ENCODE results near the gene CHMP1B.

CHMP1B gene, protein sequence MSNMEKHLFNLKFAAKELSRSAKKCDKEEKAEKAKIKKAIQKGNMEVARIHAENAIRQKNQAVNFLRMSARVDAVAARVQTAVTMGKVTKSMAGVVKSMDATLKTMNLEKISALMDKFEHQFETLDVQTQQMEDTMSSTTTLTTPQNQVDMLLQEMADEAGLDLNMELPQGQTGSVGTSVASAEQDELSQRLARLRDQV

DNA sequence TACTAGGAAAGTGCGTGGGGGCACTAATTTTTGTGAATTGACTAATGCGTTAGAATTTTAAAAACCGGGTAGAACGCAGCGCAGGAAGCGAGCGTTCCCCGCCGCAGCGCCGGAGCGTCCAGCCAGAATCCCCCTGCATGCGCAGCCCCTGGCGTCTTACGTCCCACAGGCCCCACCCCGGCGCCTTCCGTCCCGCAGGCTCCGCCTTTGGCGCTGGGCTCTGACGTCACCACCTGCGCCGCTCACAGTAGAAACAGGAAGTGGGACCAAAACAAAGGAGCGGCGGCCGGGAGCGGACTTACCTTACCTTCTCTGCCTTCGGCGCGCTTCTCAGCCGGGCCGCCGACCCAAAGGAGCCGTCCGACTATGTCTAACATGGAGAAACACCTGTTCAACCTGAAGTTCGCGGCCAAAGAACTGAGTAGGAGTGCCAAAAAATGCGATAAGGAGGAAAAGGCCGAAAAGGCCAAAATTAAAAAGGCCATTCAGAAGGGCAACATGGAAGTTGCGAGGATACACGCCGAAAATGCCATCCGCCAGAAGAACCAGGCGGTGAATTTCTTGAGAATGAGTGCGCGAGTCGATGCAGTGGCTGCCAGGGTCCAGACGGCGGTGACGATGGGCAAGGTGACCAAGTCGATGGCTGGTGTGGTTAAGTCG lies at the start of gene CHMP1B:
Gene CHMP1B (plus strand): TSS at position 268 of the 660 bp plus-strand sequence. CDS start 99 bp downstream, at position 367.
- peak; percentile 98 for DNase-seq

DNA sequence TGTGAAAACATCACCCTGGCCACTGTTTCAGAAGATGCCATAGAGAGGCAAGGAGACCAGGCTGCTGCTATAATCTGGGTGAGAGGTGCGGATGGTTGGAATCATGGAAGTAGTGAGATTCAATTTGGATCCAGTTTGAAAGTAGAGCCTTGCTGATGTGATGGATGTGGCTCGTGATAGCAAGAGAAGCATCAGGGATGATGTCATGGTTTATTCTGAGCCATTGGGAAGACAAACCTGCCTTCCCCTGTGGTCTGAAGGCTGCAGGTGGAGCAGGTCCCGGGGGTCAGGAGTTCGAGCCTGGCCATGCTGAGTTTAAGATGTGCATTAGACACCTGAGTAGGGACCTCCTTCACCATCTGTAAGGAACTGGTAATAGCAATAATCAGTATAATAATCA lies 49.6 kb upstream of the CHMP1B start:
- DNase-seq: no peak

DNA sequence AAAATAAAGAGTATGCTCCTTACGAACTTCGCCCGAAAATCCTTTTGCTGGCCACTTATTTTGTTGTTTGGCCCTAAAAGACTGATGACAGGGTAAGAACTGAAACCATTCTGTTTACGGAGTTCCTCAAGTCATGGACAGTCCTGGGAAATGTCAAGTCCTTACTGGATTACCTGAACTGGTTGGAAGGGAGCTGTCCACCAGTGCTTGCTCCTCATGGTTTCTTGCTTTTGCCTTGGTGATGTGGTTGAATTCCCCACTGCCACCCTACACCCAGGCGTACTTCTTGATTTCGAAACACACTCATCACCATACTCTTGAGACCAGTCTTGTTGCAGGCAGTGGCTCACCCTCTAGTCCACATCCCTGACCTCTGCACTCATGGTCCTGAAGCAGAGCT lies 49.1 kb upstream of the CHMP1B start:
- DNase-seq: no peak

DNA sequence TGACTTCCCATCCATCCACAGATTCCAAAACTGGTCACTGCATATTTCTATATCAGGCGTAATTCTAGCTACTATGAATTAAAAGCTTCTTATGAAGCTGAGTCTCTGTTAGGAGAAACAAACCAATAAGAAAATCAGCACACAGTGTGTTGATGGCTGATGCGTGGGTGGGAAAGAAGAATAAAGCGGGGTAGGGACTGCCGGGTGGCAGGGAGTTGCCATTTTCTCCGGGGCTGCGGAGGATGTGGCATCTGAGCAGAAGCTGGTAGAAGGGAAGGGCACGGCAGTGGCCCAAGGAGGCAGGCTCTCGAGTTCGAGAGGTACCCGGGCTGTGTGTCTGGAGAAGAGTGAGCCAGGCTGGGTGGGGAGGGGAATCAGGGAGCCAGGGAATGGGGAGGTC lies 48.6 kb upstream of the CHMP1B start:
- DNase-seq: no peak

DNA sequence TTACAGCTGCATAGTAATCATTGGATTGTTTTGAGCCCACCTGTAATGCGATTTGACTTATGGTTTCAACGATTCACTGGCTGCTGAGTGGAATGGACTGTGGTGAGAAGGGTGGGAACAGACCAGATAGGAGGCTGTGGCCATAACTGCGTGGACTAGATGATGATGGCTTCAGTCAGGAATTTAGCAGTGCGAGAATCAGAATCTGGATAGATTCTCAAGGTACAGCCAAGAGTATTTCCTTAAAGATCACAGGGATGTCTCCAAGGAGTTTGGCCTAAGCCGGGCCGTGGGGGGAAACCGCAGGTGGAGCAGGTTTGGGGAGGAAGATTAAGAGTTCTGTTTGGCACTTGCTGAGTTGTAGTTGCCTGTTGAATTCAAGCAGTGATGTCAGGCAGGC lies 44.0 kb upstream of the CHMP1B start:
- no peak for DNase-seq

DNA sequence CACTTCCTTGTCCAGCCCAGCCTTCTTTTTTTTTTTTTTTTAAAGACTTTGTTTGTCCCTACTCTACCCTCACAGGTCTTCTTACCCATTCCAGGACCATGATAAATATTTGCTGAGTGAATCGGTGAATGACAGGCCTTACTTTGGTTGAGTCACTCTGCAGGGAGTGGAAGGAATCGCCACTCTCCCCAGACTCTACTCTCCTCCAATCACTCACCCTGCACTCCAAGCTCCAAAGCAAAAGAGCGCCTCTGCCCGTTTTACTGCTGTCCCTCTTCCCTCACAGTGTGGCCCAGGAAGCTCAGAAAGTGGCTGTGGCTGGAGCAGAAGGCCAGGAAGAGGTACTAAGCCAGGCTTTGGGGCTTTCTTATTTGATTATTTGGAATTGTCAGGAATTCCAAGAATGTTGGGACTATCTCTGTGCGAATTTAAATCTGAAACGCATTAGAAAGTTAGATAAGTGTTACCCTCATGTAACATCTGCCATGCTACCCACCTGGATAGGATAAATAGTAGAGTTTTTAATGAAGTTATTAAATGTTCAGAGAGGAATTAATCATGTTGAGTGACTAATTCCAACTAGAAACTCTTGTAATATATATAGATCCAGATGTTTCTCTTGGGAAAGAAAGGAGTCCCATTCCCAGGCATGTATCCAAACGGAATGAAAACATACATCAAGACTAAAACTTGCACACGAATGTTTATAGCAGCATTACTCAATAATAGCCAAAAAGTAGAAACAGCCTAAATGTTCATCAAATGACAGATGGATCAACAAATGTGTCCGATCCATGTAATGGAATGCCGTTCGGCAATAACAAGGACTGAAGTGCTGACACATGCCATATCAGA lies 43.0 kb upstream of the CHMP1B start:
- DNase-seq: no peak

DNA sequence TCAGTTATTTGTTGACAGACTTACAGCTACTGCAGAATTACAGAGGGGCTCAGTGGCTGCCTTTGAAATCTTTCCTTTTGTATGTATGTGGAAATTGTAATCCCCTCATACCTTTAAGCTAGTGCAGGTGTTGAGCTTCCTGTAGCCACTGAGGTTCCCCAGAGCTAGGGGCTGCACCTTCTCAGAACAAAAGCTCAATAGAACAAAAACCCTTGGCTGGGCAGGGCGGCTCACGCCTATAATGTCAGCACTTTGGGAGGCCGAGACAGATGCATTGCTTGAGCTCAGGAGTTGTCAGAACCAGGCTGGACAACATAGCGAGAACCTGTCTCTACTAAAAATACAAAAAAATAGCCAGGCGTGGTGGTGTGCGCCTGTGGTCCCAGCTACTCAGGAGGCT lies 41.3 kb upstream of the CHMP1B start:
- DNase-seq: no peak

DNA sequence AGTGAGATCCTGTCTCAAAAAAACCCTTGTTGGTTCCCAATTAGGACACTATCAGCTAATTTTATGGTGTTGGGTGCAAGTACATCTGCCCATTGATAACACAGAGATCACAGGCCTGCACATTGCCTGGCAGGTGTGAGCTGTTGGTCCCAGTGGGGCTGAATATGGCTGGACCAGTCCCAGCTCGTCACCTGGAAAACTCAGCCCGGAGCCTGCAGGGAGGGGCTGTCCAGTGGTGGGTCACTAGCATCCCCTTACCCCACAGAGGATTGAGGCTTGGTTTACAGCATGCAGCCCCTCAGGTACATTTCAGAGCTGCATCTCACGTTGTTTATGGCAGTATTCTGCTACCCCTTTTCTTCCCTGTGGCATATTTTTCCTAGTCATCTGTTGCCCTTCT lies 40.8 kb upstream of the CHMP1B start:
- no peak for DNase-seq

DNA sequence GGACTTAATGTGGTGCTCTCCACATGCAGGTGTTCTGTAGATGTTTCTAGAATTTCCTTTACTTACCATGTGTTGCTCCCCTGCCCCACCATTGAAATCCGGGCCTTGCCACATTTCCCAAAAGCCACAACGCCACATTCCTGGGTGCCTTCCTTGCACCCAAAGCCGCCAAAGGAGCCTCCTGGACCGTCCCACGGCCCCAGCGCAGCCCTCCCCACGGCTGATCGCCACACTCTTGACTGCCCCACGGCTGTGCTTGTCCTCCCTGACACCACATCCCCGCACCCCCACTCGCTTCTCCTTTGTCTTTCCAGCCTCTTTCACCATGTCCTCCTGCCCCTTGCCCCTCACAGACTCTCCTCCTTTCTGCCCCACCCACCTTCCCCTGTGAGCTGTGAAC lies 40.2 kb upstream of the CHMP1B start:
- no peak for DNase-seq

DNA sequence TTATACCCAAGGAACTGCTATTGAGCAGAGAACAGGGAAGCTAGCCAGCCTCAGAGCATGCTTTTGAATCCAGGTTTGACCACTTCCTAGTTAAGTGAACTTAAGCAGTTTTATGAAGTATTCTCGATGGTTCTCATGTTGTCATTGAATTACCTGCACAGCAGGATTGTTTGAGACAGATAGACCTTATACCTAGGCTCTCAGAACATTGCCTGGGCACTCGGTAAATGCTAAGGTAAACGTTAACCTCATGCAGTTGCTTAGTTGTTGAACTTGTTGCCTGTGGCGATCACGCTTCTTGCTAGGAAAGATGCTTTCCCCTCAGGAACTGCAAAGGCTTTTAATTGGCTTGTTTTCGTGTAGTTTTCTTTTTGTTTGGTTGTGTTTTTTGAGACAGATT lies 34.0 kb upstream of the CHMP1B start:
- DNase-seq: no peak

DNA sequence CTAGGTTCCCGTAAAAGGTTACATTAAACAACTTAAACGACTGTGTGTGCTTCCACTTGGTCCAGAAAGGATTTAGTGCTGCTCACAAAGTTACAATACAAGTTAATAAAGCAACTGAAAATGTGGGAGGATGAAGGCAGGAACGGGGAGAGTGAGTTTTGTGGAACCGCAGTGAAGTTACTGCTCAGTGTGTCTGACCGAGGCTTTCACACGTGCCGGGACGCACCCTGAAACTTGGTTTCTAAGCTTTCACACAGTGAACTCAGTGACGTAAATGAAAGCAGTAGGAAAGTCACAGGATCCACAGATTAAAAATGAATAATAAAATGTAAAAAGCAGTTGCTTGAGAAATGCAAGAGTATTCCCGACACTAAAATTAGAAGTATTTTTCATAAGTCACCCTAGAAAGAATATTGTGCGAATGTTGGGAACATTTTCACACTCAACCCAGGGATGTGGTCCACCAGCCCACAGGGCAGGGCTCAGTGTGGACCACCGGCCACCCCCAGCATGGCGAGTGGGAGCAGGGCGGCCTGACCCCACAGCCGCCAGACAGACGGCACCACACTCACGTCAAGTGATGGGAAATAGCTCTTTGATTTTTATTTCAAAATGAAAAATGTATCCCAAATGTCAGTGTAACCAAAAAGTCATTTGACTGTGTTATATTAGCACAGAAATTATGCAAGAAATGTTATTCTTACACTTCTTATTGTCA lies 32.6 kb upstream of the CHMP1B start:
- DNase-seq: no peak

DNA sequence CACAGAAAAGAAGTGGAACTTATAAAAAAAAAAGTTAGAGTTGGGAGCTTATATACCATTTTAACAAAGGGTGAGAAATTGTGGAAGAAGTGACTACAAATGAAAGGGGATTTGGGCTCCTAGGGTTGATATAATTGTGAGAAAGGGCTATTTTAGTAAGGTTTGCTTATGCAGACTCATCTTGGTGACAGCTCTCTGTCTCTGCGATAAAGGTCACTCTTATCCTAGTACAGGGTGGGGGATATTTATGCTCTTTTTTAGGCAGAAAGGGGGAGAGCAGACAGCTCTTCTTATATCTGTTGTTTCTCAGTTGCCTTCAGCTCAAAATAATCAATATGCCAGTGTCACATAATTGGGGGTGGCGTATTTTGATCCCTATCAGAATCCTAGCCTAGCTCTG lies 31.3 kb upstream of the CHMP1B start:
- DNase-seq: no peak

DNA sequence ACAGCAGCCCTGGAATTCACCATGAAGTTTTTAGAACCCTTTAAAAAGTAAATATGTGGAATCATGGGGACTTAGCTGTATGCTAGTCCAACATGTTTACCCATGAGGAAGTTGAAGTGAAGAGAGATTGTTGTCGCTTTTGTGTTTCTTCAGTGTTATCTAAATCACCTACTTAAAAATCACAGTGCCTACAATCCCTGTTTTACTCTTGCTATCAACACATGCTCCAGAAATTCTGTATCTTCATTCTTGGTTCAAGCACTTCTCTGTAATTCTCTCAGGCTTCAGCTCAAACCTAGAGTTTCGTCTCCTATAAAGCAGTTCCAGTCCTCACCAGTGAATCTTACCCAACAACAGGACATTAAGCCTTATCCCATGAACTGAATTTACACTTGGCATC lies 30.5 kb upstream of the CHMP1B start:
- no peak for DNase-seq

DNA sequence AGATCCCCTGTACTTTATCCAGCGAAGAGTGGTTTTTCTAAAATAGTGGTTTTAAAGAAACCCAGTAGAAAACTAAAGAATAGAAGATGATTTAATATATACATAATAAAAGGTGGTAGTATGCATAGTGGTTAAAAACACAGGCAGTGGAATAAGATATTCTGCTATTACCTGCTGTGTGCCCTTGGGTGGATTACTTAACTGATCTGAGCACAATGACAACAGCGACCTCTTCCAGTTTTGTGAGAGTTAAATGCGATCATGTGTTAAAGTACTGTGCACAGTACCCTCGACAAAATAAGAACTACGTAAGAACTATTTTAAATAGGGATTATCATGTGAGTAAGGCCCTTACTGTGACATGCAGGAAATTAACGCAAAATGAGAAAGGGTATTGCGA lies 30.0 kb upstream of the CHMP1B start:
- no peak for DNase-seq

DNA sequence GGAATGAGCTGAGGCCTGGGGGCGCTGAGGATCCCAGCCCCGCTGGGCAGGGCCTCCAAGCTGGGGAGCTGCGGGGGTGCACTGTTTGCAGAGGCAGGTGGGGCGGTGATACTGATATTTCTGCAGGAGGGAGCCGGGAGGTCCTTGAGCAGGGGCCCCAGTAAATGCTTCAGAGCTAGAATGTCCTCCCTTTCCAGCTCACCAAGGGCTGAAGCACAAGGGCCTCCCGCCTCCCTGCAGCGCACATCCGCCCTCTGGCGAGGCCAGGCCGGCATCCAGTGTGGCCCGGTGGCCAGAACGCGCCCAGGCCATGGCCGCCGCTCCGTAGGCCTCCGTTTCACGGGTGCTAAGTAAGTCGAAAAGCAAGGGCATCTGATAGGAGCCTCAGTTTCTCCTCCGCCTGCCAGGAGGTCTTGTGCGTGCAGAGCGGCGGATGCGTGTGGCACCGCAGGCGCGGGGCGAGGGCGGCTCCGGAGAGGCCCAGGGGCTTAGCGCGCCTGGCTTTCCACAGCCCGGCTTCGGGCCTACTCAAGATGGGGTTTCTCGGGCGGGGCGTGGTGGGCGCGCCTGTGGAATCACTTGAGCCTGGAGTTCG lies 29.5 kb upstream of the CHMP1B start:
- DNase-seq: no peak

DNA sequence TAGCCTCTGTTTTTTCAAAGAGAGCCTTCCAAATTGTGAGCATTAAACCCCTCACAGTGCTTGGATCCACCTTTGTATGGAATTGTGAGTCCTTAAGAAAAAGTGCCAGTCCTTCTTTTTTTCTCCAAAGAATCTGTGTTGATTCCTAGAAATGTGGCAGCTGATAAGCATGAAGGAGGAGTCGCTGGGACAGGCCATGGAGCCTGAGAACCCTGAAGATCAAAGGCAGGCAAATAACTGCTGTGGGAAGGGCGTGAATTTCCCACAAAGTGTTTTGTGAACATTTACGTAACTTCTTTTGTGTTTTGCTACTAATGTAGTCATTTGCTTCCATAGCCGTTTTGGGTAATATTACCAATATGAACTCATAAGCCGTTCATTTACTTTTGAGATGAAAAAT lies 27.7 kb upstream of the CHMP1B start:
- DNase-seq: no peak

DNA sequence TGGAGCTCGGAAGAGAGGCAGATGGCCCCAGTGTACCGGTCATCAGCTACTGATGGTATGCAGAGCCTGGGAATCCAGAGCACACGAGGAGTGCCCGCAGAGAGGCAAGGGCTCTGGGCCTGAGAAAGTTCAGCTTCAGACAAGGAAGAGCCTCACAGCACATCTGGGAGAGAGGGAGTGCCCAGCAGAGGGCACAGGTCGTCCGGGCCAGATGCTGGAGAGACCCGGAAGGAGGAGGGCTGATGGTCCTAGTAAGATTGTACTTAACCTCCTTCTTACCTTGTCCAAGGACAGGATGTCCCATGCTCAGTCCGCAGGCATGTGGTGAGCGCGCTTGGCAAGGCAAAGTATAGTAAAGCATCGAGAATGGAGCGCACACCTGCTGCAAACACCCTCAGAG lies 24.4 kb upstream of the CHMP1B start:
- no peak for DNase-seq

DNA sequence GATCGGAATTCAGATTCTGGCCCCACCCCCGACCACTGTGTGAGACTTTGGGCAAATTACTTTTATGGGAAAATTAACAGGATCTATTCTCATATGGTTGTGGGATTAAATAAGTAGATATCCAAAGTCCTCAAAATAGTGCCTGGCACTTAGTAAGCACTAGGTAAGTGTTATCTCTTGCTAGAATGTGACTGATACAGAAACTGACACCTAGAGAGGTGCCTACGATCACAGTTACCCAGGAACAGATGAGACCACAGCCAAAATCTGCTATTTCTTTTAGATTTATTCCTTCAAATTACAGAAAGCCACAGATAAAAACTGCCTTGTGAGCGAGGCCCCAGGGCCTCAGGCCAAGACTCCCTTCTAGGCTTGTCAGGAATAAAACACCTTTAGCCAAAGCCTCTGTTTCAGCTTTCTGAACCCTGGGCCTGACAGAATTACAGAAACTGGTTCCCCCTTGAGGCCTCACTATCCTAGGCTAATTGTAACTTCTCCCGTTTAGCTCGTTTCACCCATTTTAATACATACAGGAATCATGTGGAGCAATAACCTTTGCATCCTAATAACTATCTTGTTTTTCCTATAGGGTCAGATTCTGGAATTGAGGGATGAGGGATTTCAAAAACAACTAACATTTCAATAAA lies 22.3 kb upstream of the CHMP1B start:
- DNase-seq: no peak

DNA sequence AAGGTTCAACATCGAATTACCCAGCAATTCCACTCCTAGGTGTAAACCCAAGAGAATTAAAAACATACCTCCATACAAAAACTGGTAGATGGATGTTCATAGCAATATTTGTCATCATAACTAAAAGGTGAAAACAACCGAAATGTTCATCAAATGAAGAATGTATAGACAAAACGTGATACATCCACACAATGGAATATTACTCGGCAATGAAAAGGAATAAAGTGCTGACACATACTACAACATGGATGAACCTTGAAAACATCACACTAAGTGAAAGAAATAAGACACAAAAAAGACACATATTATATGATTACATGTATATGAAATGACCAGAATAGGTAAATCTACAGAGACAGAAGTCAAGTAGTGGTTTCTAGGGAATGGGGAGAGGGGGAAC lies 20.6 kb upstream of the CHMP1B start:
- no peak for DNase-seq

DNA sequence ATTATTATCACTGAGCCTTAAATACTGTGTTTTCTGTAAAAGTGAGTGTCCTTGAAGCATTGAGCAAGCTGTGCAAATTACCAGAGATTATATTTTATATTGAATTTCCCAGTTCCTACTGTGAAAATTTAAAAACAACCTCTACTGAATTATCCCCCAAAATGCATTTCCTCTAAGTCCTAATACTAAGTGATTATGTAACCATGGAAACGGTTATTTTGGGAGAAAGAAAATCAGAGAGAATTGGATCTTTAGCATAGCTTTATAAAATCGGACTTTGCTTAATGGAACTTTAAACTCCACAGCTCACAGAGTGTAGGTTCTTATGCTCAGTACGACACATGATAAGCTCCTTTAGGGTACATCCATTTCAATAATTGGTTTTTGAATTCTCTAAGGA lies 19.3 kb upstream of the CHMP1B start:
- DNase-seq: no peak

DNA sequence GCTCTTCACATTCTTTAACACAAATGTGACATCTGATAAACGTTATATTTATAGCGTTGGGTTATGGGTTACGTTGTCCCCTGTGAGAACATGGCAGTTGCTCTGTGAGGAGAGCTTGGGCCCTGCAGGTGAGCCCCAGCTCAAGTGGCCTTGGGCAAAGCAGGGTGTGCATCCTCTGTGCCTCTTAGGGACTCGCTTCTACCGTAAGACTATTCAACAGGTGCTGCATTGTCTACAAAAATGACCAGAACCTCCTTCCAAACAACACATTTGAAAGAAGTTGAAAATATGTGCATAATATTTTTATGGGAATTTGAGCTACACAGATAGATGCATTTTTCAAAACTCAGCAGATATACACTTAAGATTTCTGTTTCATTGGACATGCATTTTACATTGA lies 16.4 kb upstream of the CHMP1B start:
- DNase-seq: no peak

DNA sequence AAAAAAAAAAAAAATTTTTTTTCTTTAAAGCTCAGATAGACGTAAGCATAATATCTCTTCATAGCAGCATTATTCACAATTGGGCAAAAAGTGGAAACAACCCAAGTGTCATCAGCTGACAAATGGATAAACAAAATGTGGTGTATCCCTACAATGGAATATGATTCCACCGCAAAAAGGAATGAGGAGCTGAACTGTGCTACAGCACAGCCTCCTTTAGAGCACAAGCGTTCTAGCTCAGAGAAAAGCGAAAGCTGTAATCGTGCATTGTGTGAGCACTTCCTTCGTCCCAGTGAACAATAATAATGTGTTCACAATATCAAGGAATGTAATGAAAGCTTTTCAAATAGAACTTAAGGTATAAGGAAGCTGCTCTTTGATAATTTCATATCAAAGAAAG lies 11.7 kb upstream of the CHMP1B start:
- DNase-seq: no peak

DNA sequence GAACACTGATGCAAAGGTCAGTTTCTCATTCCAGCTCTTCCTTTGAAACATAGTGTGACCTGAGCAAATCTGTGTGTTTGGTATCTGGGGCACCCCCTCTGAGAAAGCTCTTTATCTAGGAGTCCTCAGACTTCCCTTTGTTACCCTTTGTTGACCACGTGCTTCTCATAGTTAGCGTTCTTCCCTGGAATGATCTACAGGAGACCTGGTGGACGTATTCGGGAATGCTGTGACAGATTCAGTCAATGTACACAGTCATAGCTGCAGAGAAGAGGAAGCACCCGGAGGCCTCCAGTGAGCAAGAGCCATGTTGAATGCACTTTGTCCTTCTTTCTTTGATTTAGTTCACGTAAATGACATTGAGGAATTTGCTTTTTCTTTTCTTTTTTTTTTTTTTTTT lies 10.7 kb upstream of the CHMP1B start:
- DNase-seq: no peak

Measured in right hindlimb (tissue), 1 donor.